CD4-positive, alpha-beta T cell treated with Interferon gamma for 1 hour (primary cell): ENCODE results near the gene ZNF175.

Experiments
- DNase-seq: peaks from one replicate; pipeline ENCODE4 v3.0.0-alpha.2; 2020

Gene ZNF175

DNA sequence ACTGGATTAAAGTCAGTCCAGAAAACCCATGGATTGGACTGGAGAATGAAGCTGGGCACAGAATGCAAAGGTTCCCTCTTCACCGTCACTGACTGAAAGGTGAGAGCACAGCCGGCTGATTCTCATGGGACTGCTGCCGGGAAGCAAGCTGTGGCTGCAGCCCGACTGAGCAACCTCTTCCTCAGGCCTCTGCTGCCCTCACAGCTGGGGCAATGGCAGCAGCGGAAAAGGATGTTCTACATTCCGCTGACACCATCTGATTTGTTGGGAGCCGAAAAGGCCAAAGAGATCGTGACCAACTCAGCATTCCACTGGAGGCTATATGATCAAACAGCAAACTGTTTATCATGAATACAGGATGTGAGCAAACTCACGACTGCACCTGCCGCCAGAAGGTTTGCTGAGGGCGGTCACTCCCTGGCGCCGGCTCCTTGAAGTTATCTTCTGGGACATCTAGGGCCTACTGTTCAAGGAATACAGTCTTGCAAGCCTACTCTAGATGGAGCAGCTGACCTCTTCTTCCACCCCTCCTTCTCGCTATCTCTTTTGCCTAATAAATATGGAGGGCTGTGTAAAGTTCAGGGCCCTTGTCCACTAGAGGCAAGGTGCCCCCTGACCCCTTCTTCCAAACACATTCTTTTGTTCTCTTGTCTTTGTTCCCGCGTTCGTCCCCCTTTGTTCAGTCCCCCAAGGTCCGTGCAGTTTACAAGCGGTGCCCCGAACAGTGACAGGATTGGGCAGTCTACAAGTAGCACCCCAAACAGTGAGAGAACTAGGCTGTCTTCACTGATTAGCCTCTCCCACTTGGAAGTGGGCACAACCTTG is 20.0 kb upstream of the ZNF175 start:
- DNase-seq: no peak

DNA sequence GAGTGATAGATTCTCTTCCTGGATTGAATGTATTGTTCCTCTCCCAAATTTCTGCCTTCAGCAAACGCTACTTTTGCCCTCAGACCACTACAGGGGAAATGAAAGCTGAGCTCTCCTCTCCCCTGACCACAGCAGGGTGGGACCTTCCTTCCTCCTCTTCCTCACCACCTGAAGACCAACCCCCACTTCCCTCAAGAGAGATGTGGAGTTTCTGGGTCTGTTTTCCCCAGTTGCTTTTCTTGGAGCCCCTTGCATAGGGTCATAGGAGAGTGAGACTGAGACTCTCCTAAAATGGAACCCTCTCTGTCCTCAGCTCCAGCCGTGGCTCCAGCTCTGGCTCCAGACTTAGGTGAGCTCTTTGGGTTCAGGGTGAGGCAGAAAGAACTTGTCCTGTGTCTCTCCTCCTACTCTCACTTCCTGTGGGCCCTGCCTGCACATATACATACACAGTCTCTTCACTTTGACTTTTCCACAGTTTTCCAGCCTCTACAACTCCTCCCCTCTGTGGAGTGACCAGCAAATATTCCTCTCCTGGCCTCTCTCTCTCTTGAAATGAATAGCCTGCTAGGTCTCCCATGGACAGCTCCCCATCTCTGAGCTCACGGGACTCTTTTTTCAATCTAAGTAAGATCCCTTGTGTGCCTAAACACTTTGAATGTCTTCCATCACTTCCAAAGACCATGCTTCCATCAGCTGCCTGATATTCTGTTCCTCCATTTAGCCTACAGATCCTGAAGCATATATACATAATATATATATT is 19.2 kb upstream of the ZNF175 start:
- DNase-seq: no peak

DNA sequence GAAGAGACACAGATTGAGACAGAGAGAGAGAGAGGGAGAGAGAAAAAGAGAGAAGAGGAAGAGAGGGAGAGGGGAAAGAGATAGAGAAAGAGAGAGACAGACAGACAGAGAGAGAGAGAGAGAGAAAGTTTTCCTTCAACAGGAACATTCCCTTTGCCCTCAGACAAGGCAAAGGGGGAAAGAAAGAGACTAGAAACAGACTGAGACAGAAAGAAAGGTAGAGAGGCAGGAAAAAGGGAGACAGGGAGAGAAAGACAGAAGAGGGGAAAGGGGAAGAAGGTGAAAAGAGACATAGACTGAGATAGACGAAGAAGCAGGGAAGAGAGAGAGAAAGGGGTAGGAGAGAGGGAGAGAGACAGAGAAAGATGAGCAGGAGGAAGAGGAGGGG is 18.5 kb upstream of the ZNF175 start:
- DNase-seq: no peak

DNA sequence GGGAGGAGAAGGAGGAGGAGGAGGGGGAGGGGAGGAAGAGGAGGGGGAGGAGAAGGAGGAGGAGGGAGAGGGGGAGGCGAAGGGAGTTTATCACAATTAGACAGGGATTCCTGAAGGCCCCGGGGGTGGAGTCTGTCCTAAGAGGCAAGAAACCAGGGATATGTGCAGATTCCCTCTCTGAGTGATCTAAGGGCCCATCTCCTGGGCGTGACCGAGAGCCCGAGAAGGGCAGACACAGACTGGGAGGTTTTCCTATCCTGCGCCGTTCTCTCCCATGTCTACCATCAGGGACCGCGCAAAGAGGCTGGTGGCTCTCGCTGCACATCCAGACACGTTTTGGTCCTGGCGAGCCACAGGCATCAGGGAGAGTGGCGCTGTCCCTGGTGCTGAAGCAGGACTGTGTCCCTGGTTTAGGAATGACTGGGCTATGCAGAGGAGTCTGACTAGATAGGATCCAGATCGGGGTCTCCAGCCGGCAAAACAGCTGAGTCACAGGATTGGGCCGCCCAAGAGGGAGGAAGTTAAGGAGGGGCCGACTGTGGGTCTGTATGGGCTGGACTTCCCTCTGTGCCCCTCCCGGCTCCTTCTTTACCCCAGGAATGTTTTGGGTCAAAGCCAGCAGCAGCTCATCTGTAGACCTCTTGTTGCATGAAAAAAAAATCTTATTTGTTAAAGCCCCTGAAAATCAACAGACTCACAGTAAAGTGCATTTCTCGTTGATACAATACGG is 17.9 kb upstream of the ZNF175 start:
- DNase-seq: peak; percentile 31

DNA sequence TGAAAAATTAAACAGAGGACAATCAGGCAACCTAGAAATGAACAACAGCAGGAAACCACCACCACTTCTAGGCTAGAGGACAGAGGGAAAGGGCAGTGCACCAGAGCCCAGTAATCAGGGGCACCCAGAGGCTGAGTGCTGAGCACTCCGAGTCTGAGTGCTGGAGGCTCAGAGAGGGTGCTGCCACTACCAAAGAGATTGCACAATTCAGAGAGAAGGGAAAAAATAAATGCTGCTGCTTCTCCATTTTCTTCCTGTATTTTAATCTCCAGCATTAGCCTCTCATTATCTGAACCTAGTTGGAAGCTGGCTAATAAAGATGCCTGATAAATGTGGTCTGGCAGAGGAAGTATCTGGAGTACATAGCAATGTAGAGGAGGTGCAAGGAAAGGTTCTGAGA is 11.8 kb upstream of the ZNF175 start:
- DNase-seq: no peak

DNA sequence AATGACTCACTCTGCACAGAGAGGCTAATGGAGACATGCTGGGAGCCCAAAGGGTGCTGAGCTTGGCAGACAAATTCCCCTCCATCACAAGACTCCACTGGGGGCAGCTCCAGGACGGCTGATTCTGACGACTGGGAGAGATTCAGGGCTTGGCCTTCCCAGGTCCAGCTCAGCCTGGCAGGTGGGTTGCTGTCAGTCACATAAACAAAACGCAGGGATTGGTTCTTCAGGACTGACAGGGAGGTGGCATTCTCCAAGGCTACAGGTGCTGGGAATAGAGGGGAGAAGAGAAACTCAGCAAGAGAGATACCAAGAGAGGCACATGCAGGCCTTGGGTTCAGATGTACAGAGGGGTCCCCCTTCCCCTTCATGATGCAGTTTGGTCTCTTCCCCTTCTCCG is 10.7 kb upstream of the ZNF175 start:
- no peak for DNase-seq

DNA sequence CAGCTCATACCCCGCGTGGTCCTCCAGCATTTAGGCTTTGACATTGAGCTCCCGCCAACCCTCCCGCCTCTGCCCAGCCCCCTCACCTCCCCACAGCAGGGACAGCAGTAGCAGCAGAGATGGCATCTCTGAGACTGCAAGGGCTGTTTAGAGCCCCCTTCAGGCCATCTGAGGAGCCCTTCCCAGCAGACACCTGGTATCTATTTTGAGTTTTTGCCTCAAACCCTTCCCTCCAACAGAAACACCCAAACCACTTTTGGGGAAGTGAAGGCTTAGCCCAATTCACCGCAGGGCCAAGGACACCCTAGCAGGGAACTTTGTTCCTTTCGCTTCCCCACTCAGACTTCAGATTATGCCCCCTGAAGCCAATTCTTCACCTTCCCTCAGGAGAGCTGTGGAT is 6.3 kb upstream of the ZNF175 start:
- no peak for DNase-seq

DNA sequence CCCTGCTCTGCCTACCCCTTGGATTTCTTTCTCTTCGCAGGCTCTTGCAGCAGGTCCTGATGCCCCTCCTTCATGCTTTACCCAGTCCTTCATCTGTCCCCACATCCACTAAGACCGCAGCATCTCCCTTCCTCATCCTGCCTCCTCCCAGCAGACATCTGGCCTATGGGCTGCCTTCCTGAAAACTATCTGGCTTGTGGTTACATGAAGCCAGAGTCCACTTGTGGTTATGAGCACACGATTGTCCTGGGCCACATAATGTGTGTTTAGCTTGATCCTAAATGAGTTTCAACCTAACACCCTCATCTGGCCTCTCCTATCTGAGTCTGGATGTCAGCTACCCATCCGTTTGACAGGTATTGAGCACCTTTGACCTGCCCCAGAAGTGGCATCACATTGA is 5.5 kb upstream of the ZNF175 start:
- no peak for DNase-seq

DNA sequence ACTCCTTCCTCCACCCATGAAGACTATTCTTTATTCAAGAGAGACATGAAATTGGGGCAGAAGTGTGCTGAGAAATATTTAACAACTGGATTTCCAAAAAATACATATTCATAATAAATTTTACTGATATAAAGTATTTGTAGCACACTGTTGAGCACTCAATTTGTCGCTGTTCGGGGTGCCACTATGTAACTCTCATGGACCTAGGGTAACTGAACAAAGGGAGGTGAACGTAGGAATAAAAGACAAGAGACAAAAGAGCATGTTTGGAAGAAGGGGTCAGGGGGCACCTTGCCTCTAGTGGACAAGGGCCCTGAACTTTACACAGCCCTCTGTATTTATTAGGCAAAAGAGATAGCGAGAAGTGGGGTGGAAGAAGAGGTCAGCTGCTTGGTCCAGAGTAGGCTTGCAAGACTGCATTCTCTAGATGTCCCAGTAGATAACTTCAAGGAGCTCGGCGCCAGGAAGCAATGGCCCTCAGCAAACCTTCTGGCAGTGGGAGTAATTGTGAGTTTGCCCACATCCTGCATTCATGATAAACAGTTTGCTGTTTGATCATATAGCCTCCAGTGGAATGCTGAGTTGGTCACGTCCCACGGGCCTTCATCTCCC is 4.5 kb upstream of the ZNF175 start:
- no peak for DNase-seq

DNA sequence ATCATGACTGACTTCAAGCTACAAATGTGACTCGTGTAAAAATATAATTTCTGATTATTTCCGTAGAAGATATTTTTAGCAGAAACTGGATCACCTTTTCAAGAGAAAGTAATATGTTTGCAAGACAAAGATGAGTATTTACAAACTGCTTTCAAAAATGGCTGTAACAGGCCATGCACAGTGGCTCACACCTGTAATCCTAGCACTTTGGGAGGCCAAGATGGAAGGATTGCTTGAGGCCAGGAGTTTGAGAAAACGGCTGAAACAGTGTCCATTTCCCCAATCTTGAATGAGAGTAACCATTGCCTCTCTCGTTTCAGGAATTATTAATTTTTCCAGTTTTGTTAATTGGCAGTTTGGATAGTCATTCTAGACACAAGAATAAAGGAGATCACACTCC is 3.5 kb upstream of the ZNF175 start:
- DNase-seq: no peak

DNA sequence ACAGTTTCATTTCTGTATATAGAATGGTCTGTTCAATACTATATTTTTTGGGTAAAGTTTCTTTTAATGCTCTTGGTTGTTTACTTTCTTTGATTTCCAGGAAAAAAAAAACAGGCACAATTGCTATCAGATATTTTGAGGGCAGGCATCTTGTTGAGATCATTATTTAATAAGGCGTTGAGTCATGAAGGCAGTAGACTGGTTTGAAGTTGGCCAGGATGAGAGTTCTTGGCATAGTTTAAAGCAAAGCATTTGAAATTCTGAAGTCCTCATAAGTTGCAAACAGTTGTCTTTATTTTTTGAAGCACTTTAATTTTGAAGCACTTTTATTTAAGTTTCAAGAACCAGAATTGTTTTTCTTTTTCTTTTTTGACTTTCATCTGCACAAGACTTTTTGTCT is 2.6 kb upstream of the ZNF175 start:
- DNase-seq: no peak

DNA sequence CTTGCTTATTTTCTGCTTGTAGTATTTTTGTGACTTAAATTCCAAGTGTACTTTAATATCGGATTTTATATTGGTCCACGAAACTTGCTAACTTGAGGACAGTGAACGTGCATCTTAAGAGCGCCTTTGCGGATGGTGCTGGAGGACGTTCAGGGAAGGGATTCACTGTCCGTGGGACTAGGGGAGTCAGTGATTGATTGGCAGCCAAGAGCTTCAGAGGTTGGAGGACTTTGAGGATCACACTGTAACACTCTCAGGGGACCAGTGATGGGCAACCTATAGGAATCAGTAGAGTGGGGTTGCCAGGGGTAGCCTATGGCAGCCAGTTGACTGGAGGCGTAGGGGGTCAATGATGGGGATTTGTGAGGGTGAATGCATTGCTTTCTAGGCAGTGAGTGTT is 516 bp downstream of the ZNF175 start:
- no peak for DNase-seq

DNA sequence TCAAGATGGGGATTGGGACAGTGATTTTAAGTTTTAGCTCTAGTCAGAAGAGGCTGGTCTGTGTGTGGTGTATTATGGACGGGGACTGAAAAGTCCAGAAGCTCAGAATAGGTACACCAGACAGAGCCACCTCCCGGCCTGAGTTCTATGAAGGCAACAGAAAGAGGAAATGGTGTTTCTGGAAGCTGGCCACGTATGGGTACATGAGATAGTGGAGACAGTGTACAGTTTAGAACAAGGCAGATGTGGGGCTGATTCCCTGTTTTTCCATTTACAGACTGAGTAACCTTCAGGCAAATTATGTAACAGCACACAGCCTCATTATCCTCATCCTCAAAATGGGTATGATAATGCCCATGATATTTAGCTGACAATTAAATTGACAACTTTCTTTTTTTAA is 1.3 kb downstream of the ZNF175 start:
- no peak for DNase-seq

DNA sequence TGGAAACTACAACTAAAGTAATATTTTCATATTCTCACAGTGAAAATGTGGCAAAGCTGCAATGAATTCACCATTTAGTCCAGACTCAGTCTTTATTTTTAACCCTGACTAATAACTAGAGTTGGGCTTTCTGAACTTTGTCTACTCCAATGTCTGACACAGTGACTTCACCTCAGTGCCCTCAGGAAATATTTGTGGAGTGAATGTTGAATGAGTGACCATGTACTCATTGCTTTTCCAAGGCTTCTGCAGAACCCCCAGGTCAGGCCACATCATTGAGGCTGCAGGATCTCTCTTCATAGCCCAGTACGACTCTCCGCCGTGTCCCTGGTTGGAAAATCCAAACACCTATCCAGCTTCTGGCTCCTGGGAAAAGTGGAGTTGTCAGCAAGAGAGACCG is 1.8 kb downstream of the ZNF175 start:
- DNase-seq: no peak

DNA sequence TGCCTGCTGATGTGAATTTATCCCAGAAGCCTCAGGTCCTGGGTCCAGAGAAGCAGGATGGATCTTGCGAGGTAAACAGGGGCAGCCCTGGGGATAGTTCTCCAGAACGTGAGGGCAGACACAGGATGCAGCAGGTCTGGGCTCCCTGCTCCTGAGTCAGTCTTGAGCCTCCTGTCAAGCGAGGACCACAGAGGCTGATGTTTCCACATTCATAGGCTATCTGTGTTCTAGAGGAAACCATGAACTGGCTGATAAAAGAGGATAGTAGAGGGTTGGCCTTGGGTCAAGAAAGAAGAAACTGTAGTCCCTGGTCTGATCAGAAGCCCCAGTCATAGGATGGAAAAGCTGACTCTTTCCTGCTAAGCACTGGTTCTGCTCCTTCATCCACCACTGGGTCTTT is 2.2 kb downstream of the ZNF175 start:
- DNase-seq: no peak

DNA sequence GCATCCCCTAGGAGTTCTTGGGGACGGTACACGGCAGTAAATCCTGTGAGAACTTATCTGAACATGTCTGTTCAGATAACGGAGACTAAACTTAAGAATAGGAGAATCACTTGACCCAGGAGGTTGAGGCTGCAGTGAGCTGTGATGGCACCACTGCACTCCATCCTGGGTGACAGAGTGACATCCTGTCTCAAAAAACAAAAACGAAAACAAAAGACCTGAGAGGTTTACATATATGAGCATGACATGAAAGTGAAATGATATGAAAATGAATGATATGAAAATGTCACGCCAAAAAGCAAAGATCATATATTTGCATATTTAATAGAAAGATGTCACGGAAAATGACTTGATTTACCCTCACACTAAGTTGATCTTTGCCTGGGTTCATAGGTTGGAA is 5.8 kb downstream of the ZNF175 start:
- no peak for DNase-seq

DNA sequence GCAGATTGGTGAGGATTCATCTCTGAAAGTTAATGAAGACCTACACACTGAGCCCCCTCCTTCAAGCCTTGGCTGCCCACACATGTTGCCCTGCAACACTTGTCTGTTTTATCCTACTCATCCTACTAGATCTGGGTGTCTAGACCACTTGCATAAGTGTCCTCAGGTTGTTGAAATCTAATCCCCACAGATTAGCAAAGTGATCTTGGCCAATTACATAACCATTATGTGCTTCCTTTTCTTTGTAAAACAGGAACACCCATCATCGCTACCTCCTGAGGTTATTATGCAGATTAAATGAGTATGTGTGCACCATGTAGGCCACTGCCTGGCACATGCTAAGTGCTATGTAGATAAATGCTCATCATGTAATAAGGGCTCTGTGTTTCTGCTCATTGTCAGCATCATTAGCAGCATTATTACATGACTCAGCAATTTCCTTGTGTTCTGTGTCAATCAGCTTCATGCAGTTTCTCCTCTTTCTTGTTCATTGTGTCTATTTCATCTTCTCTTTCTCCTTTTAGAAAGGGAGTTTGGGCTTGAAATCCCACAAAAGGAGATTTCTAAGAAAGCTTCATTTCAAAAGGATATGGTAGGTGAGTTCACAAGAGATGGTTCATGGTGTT is 15.1 kb downstream of the ZNF175 start:
- DNase-seq: no peak

DNA sequence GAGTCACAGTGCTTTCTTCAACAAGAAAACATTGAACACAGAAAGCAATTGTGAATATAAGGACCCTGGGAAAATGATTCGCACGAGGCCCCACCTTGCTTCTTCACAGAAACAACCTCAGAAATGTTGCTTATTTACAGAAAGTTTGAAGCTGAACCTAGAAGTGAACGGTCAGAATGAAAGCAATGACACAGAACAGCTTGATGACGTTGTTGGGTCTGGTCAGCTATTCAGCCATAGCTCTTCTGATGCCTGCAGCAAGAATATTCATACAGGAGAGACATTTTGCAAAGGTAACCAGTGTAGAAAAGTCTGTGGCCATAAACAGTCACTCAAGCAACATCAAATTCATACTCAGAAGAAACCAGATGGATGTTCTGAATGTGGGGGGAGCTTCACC is 15.7 kb downstream of the ZNF175 start:
- no peak for DNase-seq

DNA sequence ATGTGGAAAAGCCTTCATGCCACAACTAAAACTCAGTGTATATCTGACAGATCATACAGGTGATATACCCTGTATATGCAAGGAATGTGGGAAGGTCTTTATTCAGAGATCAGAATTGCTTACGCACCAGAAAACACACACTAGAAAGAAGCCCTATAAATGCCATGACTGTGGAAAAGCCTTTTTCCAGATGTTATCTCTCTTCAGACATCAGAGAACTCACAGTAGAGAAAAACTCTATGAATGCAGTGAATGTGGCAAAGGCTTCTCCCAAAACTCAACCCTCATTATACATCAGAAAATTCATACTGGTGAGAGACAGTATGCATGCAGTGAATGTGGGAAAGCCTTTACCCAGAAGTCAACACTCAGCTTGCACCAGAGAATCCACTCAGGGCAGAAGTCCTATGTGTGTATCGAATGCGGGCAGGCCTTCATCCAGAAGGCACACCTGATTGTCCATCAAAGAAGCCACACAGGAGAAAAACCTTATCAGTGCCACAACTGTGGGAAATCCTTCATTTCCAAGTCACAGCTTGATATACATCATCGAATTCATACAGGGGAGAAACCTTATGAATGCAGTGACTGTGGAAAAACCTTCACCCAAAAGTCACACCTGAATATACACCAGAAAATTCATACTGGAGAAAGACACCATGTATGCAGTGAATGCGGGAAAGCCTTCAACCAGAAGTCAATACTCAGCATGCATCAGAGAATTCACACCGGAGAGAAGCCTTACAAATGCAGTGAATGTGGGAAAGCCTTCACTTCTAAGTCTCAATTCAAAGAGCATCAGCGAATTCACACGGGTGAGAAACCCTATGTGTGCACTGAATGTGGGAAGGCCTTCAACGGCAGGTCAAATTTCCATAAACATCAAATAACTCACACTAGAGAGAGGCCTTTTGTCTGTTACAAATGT is 16.4 kb downstream of the ZNF175 start:
- no peak for DNase-seq

DNA sequence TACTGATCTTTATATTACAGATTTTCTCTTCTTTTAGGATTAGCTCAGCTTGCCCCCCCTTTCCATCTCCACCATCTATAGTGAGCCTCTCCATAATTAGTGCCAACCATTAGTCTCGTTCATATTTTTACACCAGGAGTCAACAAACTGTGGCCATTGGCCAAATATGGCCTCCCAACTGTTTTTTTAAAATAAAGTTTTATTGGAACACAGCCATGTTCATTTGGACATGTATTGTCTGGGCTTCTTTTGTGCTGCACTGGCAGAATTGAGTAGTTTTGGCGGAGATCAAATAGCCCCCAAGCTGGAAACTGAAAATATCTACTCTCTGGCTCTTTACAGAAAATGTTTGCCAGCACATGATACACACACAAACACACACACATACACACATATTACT is 18.4 kb downstream of the ZNF175 start:
- no peak for DNase-seq

DNA sequence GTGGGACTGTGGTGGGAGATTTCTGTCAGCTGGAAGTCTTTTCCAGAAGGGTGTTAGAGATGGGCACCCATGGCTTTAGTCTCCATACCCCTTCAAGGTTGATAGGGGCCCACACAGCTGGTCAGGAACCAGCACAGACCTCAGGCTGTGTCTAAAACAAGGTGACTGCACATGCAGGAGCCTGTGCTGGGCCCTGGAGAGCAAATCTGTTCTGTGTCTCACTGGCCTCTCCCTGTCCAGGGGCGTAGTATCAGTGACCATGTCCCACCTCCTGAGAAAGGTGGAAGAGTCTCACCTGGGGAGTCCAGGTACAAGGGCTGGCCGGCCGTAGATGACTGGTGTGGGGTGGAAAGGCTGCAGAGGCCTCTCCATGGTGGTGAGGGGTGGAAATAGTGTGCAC is 19.4 kb downstream of the ZNF175 start:
- DNase-seq: no peak

DNA sequence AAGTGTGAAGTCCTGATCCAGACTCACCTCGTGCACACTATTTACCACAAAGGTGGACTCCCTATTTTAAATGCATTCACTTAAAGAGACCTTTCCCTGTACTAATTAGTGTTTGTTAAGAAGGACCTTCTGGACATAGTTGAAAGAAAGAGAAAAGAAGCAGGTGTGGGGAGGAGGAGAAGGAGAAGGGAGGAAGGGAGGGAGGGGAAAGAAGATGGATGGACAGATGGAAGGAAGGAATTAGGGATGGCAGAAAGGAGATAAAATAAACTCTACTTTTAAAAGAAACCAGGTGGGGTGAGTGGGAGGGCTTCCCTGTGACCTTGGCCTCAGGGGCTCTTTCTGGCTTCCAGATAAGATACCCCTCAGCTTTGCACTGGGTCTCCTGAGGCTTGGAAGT is 21.4 kb downstream of the ZNF175 start:
- DNase-seq: no peak
